ENCODE measurements around the gene AGT.

Gene AGT

GRCh38 chr1:230708631-230709580, 5.0 kb downstream of the AGT start:
- Mint-ChIP-seq H3K27ac (no peak overlapping the region), H3K4me1 (ENCODE audit: low read depth in 2 of 2) (peaks cover 3 to 9% of the 10 kb centered on the region in 2 donors), H3K27me3 (peaks cover 21 to 59% of the 10 kb centered on the region in 2 donors), H3K36me3 (ENCODE audit: insufficient read depth) (no peaks in the 10 kb centered on the region), H3K9me3 (no peaks in the 10 kb centered on the region), H3K4me3 (no peak overlapping the region)
- DNase-seq (no peak), ATAC-seq (replicated peaks) (no peak)

- H3K4me1 Mint-ChIP-seq (ENCODE audit: low read depth in 2 of 2), result peaks cover 3 to 9% of the 10 kb centered on the region in 2 donors
Observed at GRCh38 chr1:230707732-230708630, 5.9 kb downstream of the AGT start.

GRCh38 chr1:230706887-230707731, 6.8 kb downstream of the AGT start:
- H3K4me1 Mint-ChIP-seq (ENCODE audit: low read depth in 2 of 2), result peaks cover 3 to 9% of the 10 kb centered on the region in 2 donors
- no peak overlapping the region for H3K4me3 Mint-ChIP-seq
- H3K9me3 Mint-ChIP-seq, result no peaks in the 10 kb centered on the region
- ATAC-seq (replicated peaks) (no peak), DNase-seq (no peak)
- peaks cover 11 to 48% of the 10 kb centered on the region in 2 donors for H3K27me3 Mint-ChIP-seq
- no peaks in the 10 kb centered on the region for H3K36me3 Mint-ChIP-seq (ENCODE audit: insufficient read depth)
- H3K27ac Mint-ChIP-seq, result no peak overlapping the region

More at GRCh38 chr1:230707732-230708630, 5.9 kb downstream of the AGT start:
- Mint-ChIP-seq H3K4me3 (no peak overlapping the region), H3K27ac (no peak overlapping the region), H3K9me3 (no peaks in the 10 kb centered on the region), H3K36me3 (ENCODE audit: insufficient read depth) (no peaks in the 10 kb centered on the region), H3K27me3 (peaks cover 15 to 56% of the 10 kb centered on the region in 2 donors)
- DNase-seq (no peak), ATAC-seq (replicated peaks) (no peak)

- Mint-ChIP-seq H3K4me1 (ENCODE audit: low read depth in 2 of 2) (peaks cover 3 to 9% of the 10 kb centered on the region in 2 donors), H3K27me3 (peaks cover 11 to 54% of the 10 kb centered on the region in 2 donors), H3K9me3 (no peaks in the 10 kb centered on the region), H3K27ac (no peak overlapping the region), H3K4me3 (no peak overlapping the region), H3K36me3 (ENCODE audit: insufficient read depth) (no peaks in the 10 kb centered on the region)
- ATAC-seq (replicated peaks) (no peak), DNase-seq (no peak)
Observed at GRCh38 chr1:230706020-230706699, 7.8 kb downstream of the AGT start.

- ATAC-seq (replicated peaks) (no peak), DNase-seq (no peak)
- Mint-ChIP-seq H3K36me3 (ENCODE audit: insufficient read depth) (no peaks in the 10 kb centered on the region), H3K4me3 (no peak overlapping the region), H3K27me3 (peaks cover 11 to 54% of the 10 kb centered on the region in 2 donors), H3K9me3 (no peaks in the 10 kb centered on the region), H3K4me1 (ENCODE audit: low read depth in 2 of 2) (peaks cover 3 to 9% of the 10 kb centered on the region in 2 donors), H3K27ac (no peak overlapping the region)
Observed at GRCh38 chr1:230705289-230706019, 8.5 kb downstream of the AGT start.

- H3K4me3 Mint-ChIP-seq, result no peak overlapping the region
- no peak for DNase-seq
- no peaks in the 10 kb centered on the region for H3K9me3 Mint-ChIP-seq
- no peak overlapping the region for H3K27ac Mint-ChIP-seq
- peaks cover 11 to 54% of the 10 kb centered on the region in 2 donors for H3K27me3 Mint-ChIP-seq
- no peaks in the 10 kb centered on the region for H3K36me3 Mint-ChIP-seq (ENCODE audit: insufficient read depth)
- peaks cover 3 to 9% of the 10 kb centered on the region in 2 donors for H3K4me1 Mint-ChIP-seq (ENCODE audit: low read depth in 2 of 2)
- no peak for ATAC-seq (replicated peaks)
Observed at GRCh38 chr1:230704830-230705229, 9.1 kb downstream of the AGT start.

- no peak overlapping the region for H3K27ac Mint-ChIP-seq
- no peak for ATAC-seq (replicated peaks)
- H3K4me1 Mint-ChIP-seq (ENCODE audit: low read depth in 2 of 2), result peaks cover 3 to 9% of the 10 kb centered on the region in 2 donors
- DNase-seq, result no peak
- no peak overlapping the region for H3K4me3 Mint-ChIP-seq
- H3K27me3 Mint-ChIP-seq, result peaks cover 8 to 50% of the 10 kb centered on the region in 2 donors
- no peaks in the 10 kb centered on the region for H3K36me3 Mint-ChIP-seq (ENCODE audit: insufficient read depth)
- no peaks in the 10 kb centered on the region for H3K9me3 Mint-ChIP-seq
Observed at GRCh38 chr1:230703679-230704385, 10.1 kb downstream of the AGT start.

- Mint-ChIP-seq H3K27ac (no peak overlapping the region), H3K27me3 (peaks cover 5 to 47% of the 10 kb centered on the region in 2 donors), H3K4me1 (ENCODE audit: low read depth in 2 of 2) (peaks cover 3 to 7% of the 10 kb centered on the region in 2 donors), H3K9me3 (no peaks in the 10 kb centered on the region), H3K36me3 (ENCODE audit: insufficient read depth) (no peaks in the 10 kb centered on the region), H3K4me3 (no peak overlapping the region)
- DNase-seq (no peak), ATAC-seq (replicated peaks) (no peak)
Observed at GRCh38 chr1:230702934-230703678, 10.8 kb downstream of the AGT start.

GRCh38 chr1:230701895-230702768, 11.8 kb downstream of the AGT start:
- H3K27ac Mint-ChIP-seq, result no peak overlapping the region
- peaks cover 0 to 41% of the 10 kb centered on the region in 2 donors for H3K27me3 Mint-ChIP-seq
- no peaks in the 10 kb centered on the region for H3K9me3 Mint-ChIP-seq
- DNase-seq, result no peak
- H3K36me3 Mint-ChIP-seq (ENCODE audit: insufficient read depth), result no peaks in the 10 kb centered on the region
- ATAC-seq (replicated peaks), result no peak
- H3K4me1 Mint-ChIP-seq (ENCODE audit: low read depth in 2 of 2), result peaks cover 0 to 2% of the 10 kb centered on the region in 2 donors
- H3K4me3 Mint-ChIP-seq, result no peak overlapping the region

GRCh38 chr1:230701434-230701833, 12.5 kb downstream of the AGT start:
- Mint-ChIP-seq H3K36me3 (ENCODE audit: insufficient read depth) (no peaks in the 10 kb centered on the region), H3K4me1 (ENCODE audit: low read depth in 2 of 2) (peaks cover 0 to 2% of the 10 kb centered on the region in 2 donors), H3K4me3 (no peak overlapping the region), H3K27me3 (peaks cover 0 to 34% of the 10 kb centered on the region in 2 donors), H3K9me3 (no peaks in the 10 kb centered on the region), H3K27ac (no peak overlapping the region)
- DNase-seq, result no peak
- no peak for ATAC-seq (replicated peaks)
